SK-N-SH (cell line): ENCODE data around the gene GAB2. TPM values are rescaled to one million over a fixed set of nuclear protein-coding genes. Genes with fewer than 3 reads are reported as not detected.

ENCODE experiments used
- CTCF ChIA-PET: fragments of 300-600, 350-600 bp; formaldehyde crosslinking; extraction: SDS; loops from one replicate; lab custom pipeline; 2021; lab: Yijun Ruan, JAX
- POLR2A ChIA-PET: fragments of 350-600 bp; sonication (Branson Sonifier 250); formaldehyde crosslinking; extraction: SDS; loops from one replicate; lab custom pipeline; 2020; ENCODE audit warnings: antibody characterized with exemption, inconsistent platforms; lab: Yijun Ruan, JAX
- DNase-seq: peaks from one replicate; pipeline ENCODE4 v3.0.0; 2012
- H2AFZ ChIP-seq: fragments of 200-600 bp; sonication (generic); 2 replicates; pipeline ENCODE4 v1.8.1; 2016; ENCODE audit warnings: antibody characterized with exemption, mild to moderate bottlenecking, low read depth
- H3F3A ChIP-seq: fragments of 200-600 bp; sonication (generic); replicated peaks from 2 replicates; pipeline ENCODE3; 2016; ENCODE audit warnings: antibody characterized with exemption, mild to moderate bottlenecking; ENCODE audit not compliant: insufficient read depth
- H3K27ac ChIP-seq, 2 experiments: fragments of 200-500 bp in 1 of 2; fragments of 200-600 bp in 1 of 2; sonication (Bioruptor generic) in 1 of 2; sonication (generic), shearing (Covaris generic) in 1 of 2; 2 replicates each; pipeline versions ENCODE4 v1.5.1 to v1.6.1; 2014 to 2016; ENCODE audit warnings: low read depth in 2 of 2, inconsistent platforms in 1 of 2, low read length in 1 of 2, mild to moderate bottlenecking in 1 of 2, mixed read lengths in 1 of 2
- H3K27me3 ChIP-seq: fragments of 200-600 bp; sonication (generic), shearing (Covaris generic); 2 replicates; pipeline ENCODE4 v1.6.1; 2016; ENCODE audit warnings: mixed run types; ENCODE audit not compliant: insufficient read depth
- H3K36me3 ChIP-seq, 2 experiments: fragments of 200-500 bp in 1 of 2; fragments of 200-600 bp in 1 of 2; sonication (Bioruptor generic) in 1 of 2; sonication (generic) in 1 of 2; replicated peaks in 1 of 2; 2 replicates each; pipeline versions ENCODE3 to v1.5.1; 2014 to 2016; ENCODE audit warnings: low read length in 1 of 2, mild to moderate bottlenecking in 1 of 2; ENCODE audit not compliant: insufficient read depth in 2 of 2, control insufficient read depth in 1 of 2
- H3K4me1 ChIP-seq, 2 experiments: fragments of 200-500 bp in 1 of 2; fragments of 200-600 bp in 1 of 2; sonication (Bioruptor generic) in 1 of 2; sonication (generic), shearing (Covaris generic) in 1 of 2; 2 replicates each; pipeline versions ENCODE4 v1.5.1 to v1.6.1; 2014 to 2016; ENCODE audit warnings: low read depth in 1 of 2, low read length in 1 of 2, mixed run types in 1 of 2; ENCODE audit not compliant: insufficient read depth in 2 of 2, control insufficient read depth in 1 of 2
- H3K4me2 ChIP-seq: fragments of 200-600 bp; sonication (generic), shearing (Covaris generic); 2 replicates; pipeline ENCODE4 v1.6.1; 2017; ENCODE audit warnings: mixed run types
- H3K4me3 ChIP-seq, 2 experiments: fragments of 200-500 bp in 1 of 2; fragments of 200-600 bp in 1 of 2; sonication (Bioruptor generic) in 1 of 2; sonication (generic), shearing (Covaris generic) in 1 of 2; 2 replicates each; pipeline versions ENCODE4 v1.5.1 to v1.8.1; 2014 to 2016; ENCODE audit warnings: low read depth in 2 of 2, inconsistent platforms in 1 of 2, low read length in 1 of 2, mild to moderate bottlenecking in 1 of 2, mixed read lengths in 1 of 2, moderate library complexity in 1 of 2
- H3K79me2 ChIP-seq: fragments of 200-600 bp; sonication (generic); 2 replicates; pipeline ENCODE4 v1.8.1; 2017; ENCODE audit warnings: mild to moderate bottlenecking; ENCODE audit not compliant: insufficient read depth
- H3K9ac ChIP-seq: fragments of 200-600 bp; sonication (generic); 2 replicates; pipeline ENCODE4 v1.6.1; 2017; ENCODE audit warnings: mixed run types
- H3K9me2 ChIP-seq: fragments of 200-600 bp; sonication (generic); 2 replicates; pipeline ENCODE4 v1.6.1; 2017; ENCODE audit warnings: mixed run types
- H3K9me3 ChIP-seq: fragments of 200-600 bp; sonication (generic); 2 replicates; pipeline ENCODE4 v1.6.1; 2017; ENCODE audit warnings: mixed run types, mild to moderate bottlenecking, moderate library complexity
- H4K20me1 ChIP-seq: fragments of 200-600 bp; sonication (generic); 2 replicates; pipeline ENCODE4 v1.6.1; 2017; ENCODE audit warnings: mild to moderate bottlenecking, mixed run types; ENCODE audit not compliant: insufficient read depth
- CHD2 ChIP-seq: fragments of 150-350 bp; IDR thresholded peaks from 2 replicates; pipeline ENCODE4 v1.6.1; 2018; ENCODE audit warnings: low read length; ENCODE audit not compliant: partially characterized antibody
- EP300 ChIP-seq, 2 experiments: IDR thresholded peaks; 2 replicates each; pipeline versions ENCODE4 v1.4.0 to v1.6.1; 2012; ENCODE audit warnings: borderline replicate concordance in 1 of 2, low read depth in 1 of 2, low read length in 1 of 2
- EZH2phosphoT487 ChIP-seq: fragments of 200-600 bp; sonication (generic); IDR thresholded peaks from 2 replicates; pipeline ENCODE4 v1.6.1; 2017; ENCODE audit warnings: low read depth, mixed run types, mild to moderate bottlenecking, antibody characterized with exemption, moderate library complexity, borderline replicate concordance
- FOXJ3 ChIP-seq: sonication (generic); formaldehyde crosslinking; IDR thresholded peaks from 2 replicates; pipeline ENCODE4 v1.5.1; 2020; ENCODE audit warnings: mild to moderate bottlenecking, missing genetic modification reagents
- FOXM1 ChIP-seq: IDR thresholded peaks from 2 replicates; pipeline ENCODE4 v1.4.0; 2012; ENCODE audit warnings: low read depth, mild to moderate bottlenecking
- GATA2 ChIP-seq: sonication (generic); formaldehyde crosslinking; IDR thresholded peaks from 2 replicates; pipeline ENCODE4 v1.5.0; 2020; ENCODE audit warnings: mild to moderate bottlenecking, missing genetic modification reagents
- JUND ChIP-seq: IDR thresholded peaks from 2 replicates; pipeline ENCODE4 v1.4.0; 2012
- MEF2A ChIP-seq: IDR thresholded peaks from 2 replicates; pipeline ENCODE4 v1.4.0; 2012; ENCODE audit warnings: low read depth, borderline replicate concordance
- NRF1 ChIP-seq: IDR thresholded peaks from 2 replicates; pipeline ENCODE4 v1.6.1; 2012; ENCODE audit warnings: low read depth, mild to moderate bottlenecking, low read length
- POLR2AphosphoS5 ChIP-seq: IDR thresholded peaks from 2 replicates; pipeline ENCODE4 v1.6.1; 2012; ENCODE audit warnings: low read depth, low read length
- RFX5 ChIP-seq: IDR thresholded peaks from 2 replicates; pipeline ENCODE4 v1.6.1; 2012; ENCODE audit warnings: mild to moderate bottlenecking, improper control_type of control experiment, low read length
- TAF1 ChIP-seq: IDR thresholded peaks from 2 replicates; pipeline ENCODE4 v1.6.1; 2012; ENCODE audit warnings: low read depth, mild to moderate bottlenecking, low read length, moderate library complexity, borderline replicate concordance
- TCF12 ChIP-seq: IDR thresholded peaks from 2 replicates; pipeline ENCODE4 v1.4.0; 2012
- WGBS: methylation state at CpG from one replicate; pipeline ENCODE4 v1.1.6; 2017; ENCODE audit warnings: low lambda C conversion rate; 5-methylcytosine and 5-hydroxymethylcytosine counted together
- polyA plus RNA-seq, 3 experiments: library from polyadenylated mRNA; depleted of rRNA; stranded (reverse); fragments of >200 nt; gene quantifications; 2 replicates each; pipeline ENCODE4 v1.2.3, GENCODE V29; 2012
- TF ChIP-seq, protein P1 (sequence below): fragments of 200-600 bp; sonication (generic); IDR thresholded peaks from 2 replicates; pipeline ENCODE4 v1.6.1; 2017; ENCODE audit warnings: antibody characterized with exemption, mild to moderate bottlenecking, moderate library complexity
- TF ChIP-seq, protein P2 (sequence below): fragments of 150-350 bp; IDR thresholded peaks from 2 replicates; pipeline ENCODE4 v1.6.1; 2016; ENCODE audit warnings: mild to moderate bottlenecking, low read depth, low read length
- TF ChIP-seq, protein P3 (sequence below): IDR thresholded peaks from 2 replicates; pipeline ENCODE4 v1.6.1; 2012; ENCODE audit warnings: mild to moderate bottlenecking, low read depth, low read length, moderate library complexity

Gene GAB2
- polyA plus RNA-seq, 1 of the 3 experiments (the other 2 are of a cell fraction): 5.6 TPM

DNA sequence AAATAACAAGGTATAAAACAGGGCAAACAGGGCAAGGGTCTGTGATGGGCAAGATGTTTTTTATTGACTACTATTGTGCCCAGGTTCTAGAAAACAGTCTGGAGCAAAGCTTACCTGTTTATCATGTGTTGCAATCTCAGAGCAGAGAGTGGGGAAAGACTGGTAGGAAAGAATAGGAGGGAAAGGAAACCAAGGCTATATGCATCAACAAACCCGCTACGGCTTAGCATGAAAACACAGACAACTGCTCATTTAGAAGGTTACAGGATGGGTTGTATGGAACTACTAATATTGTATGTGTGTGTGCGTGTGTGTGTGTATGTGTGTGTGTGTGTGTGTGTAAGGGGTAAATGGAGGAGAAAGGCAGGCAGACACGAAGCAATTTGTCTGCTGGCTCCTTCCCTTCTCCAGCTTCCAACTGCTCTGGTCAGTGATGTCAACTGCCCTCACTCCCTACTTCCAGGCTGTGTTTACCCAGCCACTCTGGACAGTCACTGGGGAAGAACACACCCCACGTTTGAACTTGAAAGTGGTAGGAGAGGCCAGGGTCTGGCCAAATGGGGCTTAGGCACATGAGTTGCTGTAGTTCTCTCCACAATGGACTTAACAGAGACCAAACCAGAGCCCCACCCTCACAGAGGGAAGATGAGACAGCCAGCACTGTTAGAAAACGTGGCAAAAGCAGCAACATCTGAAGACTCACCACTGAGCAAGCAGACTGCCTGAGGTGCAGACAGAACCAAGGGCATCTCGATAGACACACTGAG, 47.0 kb downstream of the GAB2 start:
- POLR2A ChIA-PET: no interaction called here
- H3K9ac ChIP-seq: no peak overlapping the region
- H3F3A ChIP-seq: no peaks in the 10 kb centered on the region
- 60% methylated on average over 7 of the region's 7 CpGs for WGBS
- H4K20me1 ChIP-seq: no peaks in the 10 kb centered on the region; the same call in 1 of the 2 replicates
- peaks cover 14% of the 10 kb centered on the region; the same call in 1 of the 2 replicates for H3K79me2 ChIP-seq
- no peak overlapping the region for H3K4me2 ChIP-seq
- no peak for DNase-seq
- no peak overlapping the region for H3K4me3 ChIP-seq
- H3K27me3 ChIP-seq: no peaks in the 10 kb centered on the region
- no peak overlapping the region for H2AFZ ChIP-seq
- CTCF ChIA-PET: no interaction called here
- TF ChIP-seq, protein P1, sequence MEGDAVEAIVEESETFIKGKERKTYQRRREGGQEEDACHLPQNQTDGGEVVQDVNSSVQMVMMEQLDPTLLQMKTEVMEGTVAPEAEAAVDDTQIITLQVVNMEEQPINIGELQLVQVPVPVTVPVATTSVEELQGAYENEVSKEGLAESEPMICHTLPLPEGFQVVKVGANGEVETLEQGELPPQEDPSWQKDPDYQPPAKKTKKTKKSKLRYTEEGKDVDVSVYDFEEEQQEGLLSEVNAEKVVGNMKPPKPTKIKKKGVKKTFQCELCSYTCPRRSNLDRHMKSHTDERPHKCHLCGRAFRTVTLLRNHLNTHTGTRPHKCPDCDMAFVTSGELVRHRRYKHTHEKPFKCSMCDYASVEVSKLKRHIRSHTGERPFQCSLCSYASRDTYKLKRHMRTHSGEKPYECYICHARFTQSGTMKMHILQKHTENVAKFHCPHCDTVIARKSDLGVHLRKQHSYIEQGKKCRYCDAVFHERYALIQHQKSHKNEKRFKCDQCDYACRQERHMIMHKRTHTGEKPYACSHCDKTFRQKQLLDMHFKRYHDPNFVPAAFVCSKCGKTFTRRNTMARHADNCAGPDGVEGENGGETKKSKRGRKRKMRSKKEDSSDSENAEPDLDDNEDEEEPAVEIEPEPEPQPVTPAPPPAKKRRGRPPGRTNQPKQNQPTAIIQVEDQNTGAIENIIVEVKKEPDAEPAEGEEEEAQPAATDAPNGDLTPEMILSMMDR: no peak
- TF ChIP-seq GATA2 (CRISPR knock-in tag): 0 out of 2 replicates have a peak, but pooled peaks have one; percentile 16
- TF ChIP-seq, all 33 proteins: peak for 1
- peak overlapping the region in 1 of 2 experiments; percentile 61; a peak in 2 of 4 replicates for H3K27ac ChIP-seq
- H3K4me1 ChIP-seq: peaks cover 9 to 19% of the 10 kb centered on the region in 2 experiments; a peak in 3 of 4 replicates
- H3K9me2 ChIP-seq: no peaks in the 10 kb centered on the region
- no peaks in the 10 kb centered on the region for H3K36me3 ChIP-seq
- H3K9me3 ChIP-seq: no peaks in the 10 kb centered on the region

DNA sequence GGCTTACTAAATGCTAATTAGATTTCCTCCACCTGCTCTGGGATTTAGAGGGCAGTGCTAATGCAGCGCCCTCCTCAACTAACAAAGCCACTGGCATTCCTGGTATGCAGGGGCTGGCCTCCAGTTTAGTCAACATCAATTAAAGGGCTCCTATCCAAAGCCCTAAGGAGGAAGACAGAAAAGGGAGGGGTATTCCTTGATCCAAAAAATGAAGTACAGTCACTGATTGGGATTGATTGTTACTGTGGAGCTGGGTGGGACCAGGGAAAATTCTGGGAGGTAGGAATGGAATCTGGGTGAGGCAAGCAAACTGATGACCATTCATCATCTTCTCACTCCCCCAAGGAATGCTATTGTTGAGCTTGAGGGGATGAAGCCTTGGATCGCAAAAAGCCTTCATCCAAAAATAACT, 52.2 kb downstream of the GAB2 start:
- ChIA-PET CTCF (interaction anchor here (1.7 kb wide), 1 partner anchor 14 kb away, joined by 4 read pairs; no protein-coding TSS in a partner anchor), POLR2A (no interaction called here)
- Histone ChIP-seq H3K9me2 (no peaks in the 10 kb centered on the region), H3K9me3 (no peaks in the 10 kb centered on the region), H3K4me2 (peak overlapping the region; percentile 34; the same call in 1 of the 2 replicates), H3K4me3 (no peak overlapping the region), H3K27me3 (no peaks in the 10 kb centered on the region), H3K27ac (peak overlapping the region in 1 of 2 experiments; percentile 67; a peak in 2 of 4 replicates), H3K9ac (no peak overlapping the region), H3K36me3 (no peaks in the 10 kb centered on the region), H2AFZ (peak overlapping the region; percentile 3; the same call in 1 of the 2 replicates), H3F3A (no peaks in the 10 kb centered on the region), H3K79me2 (peaks cover 9% of the 10 kb centered on the region; the same call in 1 of the 2 replicates), H4K20me1 (peaks cover 5% of the 10 kb centered on the region; the same call in 1 of the 2 replicates), H3K4me1 (peaks cover 10 to 11% of the 10 kb centered on the region in 2 experiments; a peak in 3 of 4 replicates)
- 38% methylated on average over 2 of the region's 2 CpGs for WGBS
- no peak for DNase-seq
- no peak for TF ChIP-seq RFX5
- TF ChIP-seq, protein P1: no peak
- TF ChIP-seq EP300 (IDR thresholded peaks at IDR 0.05; ENCODE audit: borderline replicate concordance in 1 of 2, low read depth in 1 of 2, low read length in 1 of 2): peak; percentile 31 to 32; a peak in 1 of 4 replicates
- no peak for TF ChIP-seq FOXJ3
- no peak for TF ChIP-seq CHD2
- TF ChIP-seq, protein P2, sequence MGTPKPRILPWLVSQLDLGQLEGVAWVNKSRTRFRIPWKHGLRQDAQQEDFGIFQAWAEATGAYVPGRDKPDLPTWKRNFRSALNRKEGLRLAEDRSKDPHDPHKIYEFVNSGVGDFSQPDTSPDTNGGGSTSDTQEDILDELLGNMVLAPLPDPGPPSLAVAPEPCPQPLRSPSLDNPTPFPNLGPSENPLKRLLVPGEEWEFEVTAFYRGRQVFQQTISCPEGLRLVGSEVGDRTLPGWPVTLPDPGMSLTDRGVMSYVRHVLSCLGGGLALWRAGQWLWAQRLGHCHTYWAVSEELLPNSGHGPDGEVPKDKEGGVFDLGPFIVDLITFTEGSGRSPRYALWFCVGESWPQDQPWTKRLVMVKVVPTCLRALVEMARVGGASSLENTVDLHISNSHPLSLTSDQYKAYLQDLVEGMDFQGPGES: no peak
- no peak for TF ChIP-seq MEF2A
- TF ChIP-seq JUND: peak; percentile 9; the same call in 1 of the 2 replicates
- no peak for TF ChIP-seq NRF1
- TF ChIP-seq FOXM1: no peak
- TF ChIP-seq, protein P3, sequence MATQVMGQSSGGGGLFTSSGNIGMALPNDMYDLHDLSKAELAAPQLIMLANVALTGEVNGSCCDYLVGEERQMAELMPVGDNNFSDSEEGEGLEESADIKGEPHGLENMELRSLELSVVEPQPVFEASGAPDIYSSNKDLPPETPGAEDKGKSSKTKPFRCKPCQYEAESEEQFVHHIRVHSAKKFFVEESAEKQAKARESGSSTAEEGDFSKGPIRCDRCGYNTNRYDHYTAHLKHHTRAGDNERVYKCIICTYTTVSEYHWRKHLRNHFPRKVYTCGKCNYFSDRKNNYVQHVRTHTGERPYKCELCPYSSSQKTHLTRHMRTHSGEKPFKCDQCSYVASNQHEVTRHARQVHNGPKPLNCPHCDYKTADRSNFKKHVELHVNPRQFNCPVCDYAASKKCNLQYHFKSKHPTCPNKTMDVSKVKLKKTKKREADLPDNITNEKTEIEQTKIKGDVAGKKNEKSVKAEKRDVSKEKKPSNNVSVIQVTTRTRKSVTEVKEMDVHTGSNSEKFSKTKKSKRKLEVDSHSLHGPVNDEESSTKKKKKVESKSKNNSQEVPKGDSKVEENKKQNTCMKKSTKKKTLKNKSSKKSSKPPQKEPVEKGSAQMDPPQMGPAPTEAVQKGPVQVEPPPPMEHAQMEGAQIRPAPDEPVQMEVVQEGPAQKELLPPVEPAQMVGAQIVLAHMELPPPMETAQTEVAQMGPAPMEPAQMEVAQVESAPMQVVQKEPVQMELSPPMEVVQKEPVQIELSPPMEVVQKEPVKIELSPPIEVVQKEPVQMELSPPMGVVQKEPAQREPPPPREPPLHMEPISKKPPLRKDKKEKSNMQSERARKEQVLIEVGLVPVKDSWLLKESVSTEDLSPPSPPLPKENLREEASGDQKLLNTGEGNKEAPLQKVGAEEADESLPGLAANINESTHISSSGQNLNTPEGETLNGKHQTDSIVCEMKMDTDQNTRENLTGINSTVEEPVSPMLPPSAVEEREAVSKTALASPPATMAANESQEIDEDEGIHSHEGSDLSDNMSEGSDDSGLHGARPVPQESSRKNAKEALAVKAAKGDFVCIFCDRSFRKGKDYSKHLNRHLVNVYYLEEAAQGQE: no peak
- peak; percentile 57 for TF ChIP-seq TCF12
- no peak for TF ChIP-seq TAF1
- TF ChIP-seq POLR2AphosphoS5: no peak
- TF ChIP-seq GATA2 (CRISPR knock-in tag): no peak
- no peak for TF ChIP-seq EZH2phosphoT487
